HG02763 (cell line): ENCODE results near the gene VWA8.
"Not testable (repeated sequence)": the region's sequence is repeated elsewhere in the genome, so short reads cannot be mapped to it uniquely, and the experiment has no call there.

Experiments used
- ATAC-seq: cut with Tn5 transposase; IDR thresholded peaks from one replicate; pipeline ENCODE4 v1.9.1; 2021; ENCODE audit warnings: mild to moderate bottlenecking, moderate library complexity; ENCODE audit not compliant: unreplicated experiment

Gene VWA8

GRCh38 chr13:41624041-41624440 is 336.9 kb downstream of the VWA8 start:
- no peak for ATAC-seq

- ATAC-seq, result no peak
Measured at GRCh38 chr13:41622432-41623429, 338.2 kb downstream of the VWA8 start.

- ATAC-seq, result no peak
Measured at GRCh38 chr13:41621716-41622431, 339.0 kb downstream of the VWA8 start.

- ATAC-seq, result not testable (repeated sequence)
Measured at GRCh38 chr13:41617633-41618032, 343.3 kb downstream of the VWA8 start.

- no peak for ATAC-seq
Measured at GRCh38 chr13:41616151-41616550, 344.8 kb downstream of the VWA8 start.

- ATAC-seq, result no peak
Measured at GRCh38 chr13:41615528-41615855, 345.4 kb downstream of the VWA8 start.

- no peak for ATAC-seq
Measured at GRCh38 chr13:41614671-41615527, 346.0 kb downstream of the VWA8 start.

- no peak for ATAC-seq
Measured at GRCh38 chr13:41613984-41614661, 346.8 kb downstream of the VWA8 start.

- ATAC-seq, result no peak
Measured at GRCh38 chr13:41613471-41613870, 347.4 kb downstream of the VWA8 start.

GRCh38 chr13:41611385-41611784 is 349.5 kb downstream of the VWA8 start:
- ATAC-seq, result no peak

GRCh38 chr13:41610404-41610803 is 350.5 kb downstream of the VWA8 start:
- ATAC-seq, result no peak

GRCh38 chr13:41609828-41610227 is 351.1 kb downstream of the VWA8 start:
- ATAC-seq, result no peak

- no peak for ATAC-seq
Measured at GRCh38 chr13:41608839-41609177, 352.1 kb downstream of the VWA8 start.

- ATAC-seq, result no peak
Measured at GRCh38 chr13:41608111-41608838, 352.6 kb downstream of the VWA8 start.

GRCh38 chr13:41606646-41607045 is 354.3 kb downstream of the VWA8 start:
- no peak for ATAC-seq

- no peak for ATAC-seq
Measured at GRCh38 chr13:41605319-41606285, 355.3 kb downstream of the VWA8 start.

GRCh38 chr13:41603917-41604316 is 357.0 kb downstream of the VWA8 start:
- ATAC-seq, result no peak

- no peak for ATAC-seq
Measured at GRCh38 chr13:41601718-41602445, 359.0 kb downstream of the VWA8 start.
